GM12875 (cell line): ENCODE measurements around the gene SLC12A7.

Experiments
- H3K4me3 ChIP-seq: one replicate; pipeline ENCODE4 v1.5.1; 2011; ENCODE audit warnings: low read depth, low read length, control low read depth
- TF ChIP-seq, protein P1 (sequence below): IDR thresholded peaks from 2 replicates; pipeline ENCODE4 v1.5.1; 2011; ENCODE audit warnings: low read depth, mild to moderate bottlenecking, control low read depth, inconsistent platforms, low read length, moderate library complexity, borderline replicate concordance; ENCODE audit not compliant: insufficient read depth

Gene SLC12A7

DNA sequence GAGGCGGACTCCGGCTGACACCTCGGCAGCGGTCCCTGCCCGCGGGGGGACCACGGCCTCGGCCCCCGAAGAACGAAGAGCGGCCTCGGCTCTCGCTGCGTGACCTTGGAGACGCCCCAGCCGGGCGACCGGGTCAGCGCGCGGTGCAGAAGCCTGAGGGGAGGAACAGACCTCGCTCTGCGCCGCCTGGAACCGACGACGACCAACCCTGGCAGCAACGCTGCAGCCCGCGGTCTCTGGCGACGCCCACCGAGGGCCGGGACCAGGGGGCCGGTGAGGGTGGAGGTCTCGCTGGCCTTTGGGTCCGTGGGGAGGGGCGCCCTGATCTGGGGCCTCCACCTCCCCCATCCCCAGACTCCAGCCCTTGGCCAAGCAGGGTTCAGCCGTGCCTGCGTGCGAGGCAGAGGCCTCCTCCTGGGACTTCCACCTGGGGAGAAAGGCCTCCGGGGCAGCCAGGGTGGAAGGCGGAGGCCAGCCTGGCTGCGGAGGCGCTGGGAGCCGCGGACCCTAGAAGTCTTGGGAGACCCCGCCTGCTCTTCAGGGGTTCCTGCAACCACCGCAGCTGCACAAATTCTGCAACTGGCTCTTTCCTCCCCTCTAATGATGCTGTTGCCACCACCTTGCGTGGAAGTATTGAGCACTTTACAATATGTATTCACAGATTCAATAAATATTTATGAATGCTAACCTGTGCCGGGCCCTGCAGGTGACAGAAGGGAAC lies 44.3 kb upstream of the SLC12A7 start:
- TF ChIP-seq, protein P1, sequence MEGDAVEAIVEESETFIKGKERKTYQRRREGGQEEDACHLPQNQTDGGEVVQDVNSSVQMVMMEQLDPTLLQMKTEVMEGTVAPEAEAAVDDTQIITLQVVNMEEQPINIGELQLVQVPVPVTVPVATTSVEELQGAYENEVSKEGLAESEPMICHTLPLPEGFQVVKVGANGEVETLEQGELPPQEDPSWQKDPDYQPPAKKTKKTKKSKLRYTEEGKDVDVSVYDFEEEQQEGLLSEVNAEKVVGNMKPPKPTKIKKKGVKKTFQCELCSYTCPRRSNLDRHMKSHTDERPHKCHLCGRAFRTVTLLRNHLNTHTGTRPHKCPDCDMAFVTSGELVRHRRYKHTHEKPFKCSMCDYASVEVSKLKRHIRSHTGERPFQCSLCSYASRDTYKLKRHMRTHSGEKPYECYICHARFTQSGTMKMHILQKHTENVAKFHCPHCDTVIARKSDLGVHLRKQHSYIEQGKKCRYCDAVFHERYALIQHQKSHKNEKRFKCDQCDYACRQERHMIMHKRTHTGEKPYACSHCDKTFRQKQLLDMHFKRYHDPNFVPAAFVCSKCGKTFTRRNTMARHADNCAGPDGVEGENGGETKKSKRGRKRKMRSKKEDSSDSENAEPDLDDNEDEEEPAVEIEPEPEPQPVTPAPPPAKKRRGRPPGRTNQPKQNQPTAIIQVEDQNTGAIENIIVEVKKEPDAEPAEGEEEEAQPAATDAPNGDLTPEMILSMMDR = no peak
- H3K4me3 ChIP-seq = no peak overlapping the region

DNA sequence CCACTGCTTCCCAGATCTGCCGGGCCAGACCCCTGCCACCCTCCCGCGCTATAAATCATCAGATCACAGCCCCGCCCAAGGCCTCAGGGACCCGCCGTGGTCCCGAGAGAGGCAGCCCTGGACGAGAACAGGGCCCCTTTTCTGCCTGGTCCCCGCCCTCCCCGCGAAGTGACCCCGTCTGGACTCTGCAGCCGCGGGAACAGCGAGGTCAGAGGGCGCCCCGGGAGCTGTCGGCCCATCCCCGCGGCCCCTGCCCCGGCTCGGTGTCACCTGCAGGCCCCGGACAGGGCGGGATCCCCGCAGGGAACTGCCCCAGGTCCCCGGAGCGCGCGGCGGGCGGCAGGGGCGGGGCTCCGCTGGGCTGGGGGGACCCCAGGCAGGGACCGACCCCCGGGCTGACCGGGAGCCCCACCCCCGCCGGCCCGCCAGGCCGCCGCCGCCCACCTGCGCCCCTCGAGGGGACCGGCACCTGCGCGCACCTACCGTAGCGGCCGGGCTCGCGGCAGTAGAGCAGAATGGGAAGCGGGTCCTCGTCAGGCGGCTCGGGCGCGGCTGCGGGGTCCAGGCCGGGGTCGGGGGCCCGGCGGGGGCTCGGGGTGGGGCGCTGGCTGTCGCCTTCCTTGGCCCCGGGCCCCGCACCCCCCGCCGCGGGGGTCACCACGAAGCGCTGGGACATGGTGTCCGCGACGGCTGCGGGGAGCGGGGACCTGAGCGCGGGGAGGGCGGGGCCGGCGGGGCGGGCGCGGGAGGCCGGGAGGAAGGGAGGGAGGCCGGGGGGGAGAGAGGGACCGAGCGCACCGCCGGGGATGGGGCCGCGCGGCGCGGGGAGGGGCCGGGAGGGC lies 43.5 kb upstream of the SLC12A7 start:
- H3K4me3 ChIP-seq = no peak overlapping the region
- TF ChIP-seq, protein P1 = no peak

DNA sequence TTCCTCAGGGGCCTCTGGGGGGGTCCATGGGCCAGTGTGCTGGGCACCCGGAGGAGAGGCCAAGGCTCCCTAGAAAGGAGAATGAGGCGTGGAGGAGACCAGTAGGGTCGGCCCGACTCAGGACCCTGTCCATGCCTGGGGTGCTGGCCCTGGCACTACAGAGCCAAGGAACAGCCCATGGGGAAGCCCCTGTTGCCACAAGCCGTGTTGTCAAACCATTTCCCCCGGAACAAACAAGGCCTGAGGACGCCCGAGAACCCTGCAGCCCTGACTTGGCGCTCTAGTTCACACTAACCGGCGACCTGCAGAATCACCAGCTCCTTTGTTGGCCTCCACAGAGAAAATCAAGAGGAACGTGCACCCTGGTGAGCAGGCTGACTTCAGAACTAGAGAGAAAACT lies 41.6 kb upstream of the SLC12A7 start:
- no peak overlapping the region for H3K4me3 ChIP-seq
- TF ChIP-seq, protein P1 = no peak

DNA sequence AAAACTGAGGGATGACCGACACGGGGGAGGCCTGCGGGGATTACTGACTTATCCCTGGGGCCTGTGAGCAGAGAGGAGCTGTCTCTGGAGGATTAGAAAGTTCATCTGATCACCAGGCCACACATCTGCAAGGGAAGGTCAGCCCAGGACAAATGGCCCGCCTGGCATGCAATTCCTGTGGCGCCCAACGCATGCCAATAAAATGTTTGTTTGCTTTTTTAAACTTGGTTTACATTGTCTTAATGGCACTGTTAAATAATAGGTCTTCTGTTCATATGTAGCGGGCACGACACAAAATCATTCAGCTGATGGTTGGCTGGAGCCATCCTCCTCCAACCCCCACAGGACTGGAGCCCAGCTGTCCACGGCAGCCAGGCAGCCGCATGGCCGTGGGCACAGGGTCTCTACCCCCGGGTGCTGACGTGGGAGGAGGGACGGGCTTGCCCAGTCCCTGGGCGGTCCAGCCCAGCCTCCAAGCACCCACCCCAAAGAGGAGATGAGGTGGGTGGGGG lies 41.0 kb upstream of the SLC12A7 start:
- TF ChIP-seq, protein P1 = no peak
- no peak overlapping the region for H3K4me3 ChIP-seq

DNA sequence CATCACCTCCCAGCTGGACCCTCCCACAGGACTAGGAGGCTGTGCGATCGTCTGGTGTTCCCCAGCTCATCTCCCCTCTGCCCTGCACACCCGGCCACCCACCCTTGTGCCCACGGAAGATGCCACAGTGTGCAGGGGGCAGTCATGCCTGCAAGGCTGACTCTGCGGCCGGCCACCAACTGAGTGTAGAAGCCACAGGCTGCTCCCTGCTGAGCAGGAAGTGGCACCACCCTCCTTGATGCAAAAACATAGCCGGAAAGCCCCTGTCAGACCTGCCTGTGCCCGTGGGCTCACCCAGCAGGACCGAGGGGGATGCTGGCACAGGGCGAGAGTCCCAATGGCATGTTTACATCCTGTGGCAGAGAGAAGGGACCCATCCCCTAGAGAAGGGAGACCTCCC lies 40.3 kb upstream of the SLC12A7 start:
- TF ChIP-seq, protein P1 = no peak
- no peak overlapping the region for H3K4me3 ChIP-seq

DNA sequence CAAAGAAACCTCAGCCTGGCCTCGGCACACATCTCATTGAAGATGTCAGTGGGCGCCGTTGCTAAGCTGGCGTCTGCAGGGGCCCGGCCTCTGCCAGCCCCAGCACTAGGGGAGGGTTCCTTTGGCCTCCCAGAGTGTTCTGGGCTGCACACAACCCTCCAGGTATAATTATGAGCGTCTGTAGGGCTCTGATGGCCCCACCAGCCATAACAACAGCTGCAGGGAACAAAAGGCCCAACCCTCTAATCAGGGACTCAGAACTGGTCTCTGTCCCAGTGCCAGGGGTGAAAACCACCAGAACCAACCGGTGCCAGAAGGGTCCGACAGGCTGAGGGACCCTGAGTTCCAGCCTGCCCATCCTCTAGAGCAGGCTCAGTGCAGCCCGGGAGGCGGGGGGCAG lies 39.5 kb upstream of the SLC12A7 start:
- TF ChIP-seq, protein P1 = no peak
- H3K4me3 ChIP-seq = no peak overlapping the region
